GM21360 (cell line): ENCODE measurements around the gene TMEM128.

Experiments used
- ATAC-seq: cut with Tn5 transposase; IDR thresholded peaks from one replicate; pipeline ENCODE4 v1.9.1; 2021; ENCODE audit warnings: mild to moderate bottlenecking, moderate library complexity; ENCODE audit not compliant: unreplicated experiment

The TMEM128 gene, protein sequence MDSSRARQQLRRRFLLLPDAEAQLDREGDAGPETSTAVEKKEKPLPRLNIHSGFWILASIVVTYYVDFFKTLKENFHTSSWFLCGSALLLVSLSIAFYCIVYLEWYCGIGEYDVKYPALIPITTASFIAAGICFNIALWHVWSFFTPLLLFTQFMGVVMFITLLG

DNA sequence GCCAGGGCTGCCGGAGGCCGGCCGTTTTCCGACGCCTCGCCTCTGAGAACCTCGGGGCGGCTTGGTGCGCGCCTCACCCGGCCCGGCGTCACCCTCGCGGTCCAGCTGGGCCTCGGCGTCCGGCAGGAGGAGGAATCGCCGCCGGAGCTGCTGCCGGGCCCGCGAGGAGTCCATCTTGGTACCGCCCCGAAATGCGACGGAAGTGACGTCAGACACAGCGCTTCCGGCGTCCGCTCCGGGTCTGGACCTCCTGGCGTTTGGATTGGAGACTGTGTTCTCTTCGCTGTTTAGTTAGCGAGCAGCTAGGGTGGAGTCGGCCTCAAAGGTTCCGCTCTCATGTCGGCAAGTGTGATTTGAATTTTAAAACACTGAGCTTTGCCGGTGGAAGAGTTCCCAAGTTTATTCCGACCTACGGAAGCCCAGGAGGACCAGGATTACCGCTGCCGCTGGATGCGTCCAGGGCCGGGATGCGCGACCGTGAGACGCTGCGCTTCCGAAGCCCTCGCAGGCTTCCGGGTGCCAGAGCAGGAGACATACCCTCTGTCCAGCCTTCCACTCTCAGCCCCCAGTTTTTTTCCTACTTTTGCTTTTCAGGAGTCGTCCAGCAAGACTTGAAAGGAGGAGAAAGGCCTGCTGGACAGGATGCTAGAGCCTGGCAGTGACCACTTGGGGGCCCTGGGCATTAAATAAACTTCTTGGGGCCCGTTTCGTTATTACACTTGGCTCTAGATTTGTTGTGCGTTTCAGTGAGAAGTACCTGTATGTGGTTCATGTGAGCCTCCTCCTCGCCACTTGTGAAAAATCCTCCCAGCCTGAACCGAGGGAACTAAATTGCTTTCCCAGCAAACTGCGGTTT lies at the start of gene TMEM128:
TMEM128 (minus strand) TSS at position 195 of the 856 bp plus-strand sequence; CDS start at position 174, 21 bp downstream.
- ATAC-seq: peak; percentile 95

DNA sequence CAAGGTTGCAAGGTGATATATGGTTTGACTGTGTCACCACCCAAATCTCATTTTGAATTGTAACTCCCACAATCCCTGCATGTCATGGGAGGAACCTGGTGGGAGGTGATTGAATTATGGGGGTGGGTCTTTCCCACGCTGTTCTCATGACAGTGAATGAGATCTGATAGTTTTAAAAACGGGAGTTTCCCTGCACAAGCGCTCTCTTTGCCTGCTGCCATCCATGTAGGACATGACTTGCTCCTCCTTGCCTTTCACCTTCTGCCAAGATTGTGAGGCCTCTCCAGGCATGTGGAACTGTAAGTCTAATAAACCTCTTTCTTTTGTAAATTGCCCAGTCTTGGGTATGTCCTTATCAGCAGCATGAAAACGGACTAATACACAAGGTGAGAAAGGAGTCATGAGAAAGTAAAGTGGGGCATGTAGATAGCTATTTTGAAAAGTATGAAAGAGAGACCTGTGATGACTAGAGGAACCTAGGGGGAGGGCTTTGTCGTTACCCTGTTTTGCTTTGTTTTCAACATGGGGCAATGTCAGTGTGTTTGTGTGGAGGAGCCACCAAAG lies 48.3 kb upstream of the TMEM128 start:
- ATAC-seq: no peak

DNA sequence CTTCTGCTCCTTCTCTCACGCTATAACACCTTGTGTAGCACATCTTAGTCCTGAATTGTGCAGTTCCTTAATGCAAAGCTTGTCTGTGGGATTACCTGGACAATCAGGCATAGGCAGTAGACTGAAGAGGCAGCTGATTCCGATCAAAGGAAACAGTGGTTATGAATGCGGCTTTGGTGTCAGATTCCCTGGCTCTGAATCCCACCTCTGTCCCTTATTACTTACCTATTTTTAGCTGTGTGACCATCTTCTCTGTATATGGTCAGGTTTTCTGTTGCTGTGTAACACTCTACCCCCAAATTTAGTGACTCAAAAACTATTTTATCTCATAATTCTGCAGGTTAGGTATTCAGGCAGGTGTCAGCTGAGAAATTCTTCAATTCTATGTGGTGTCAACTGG lies 45.3 kb upstream of the TMEM128 start:
- ATAC-seq: no peak

DNA sequence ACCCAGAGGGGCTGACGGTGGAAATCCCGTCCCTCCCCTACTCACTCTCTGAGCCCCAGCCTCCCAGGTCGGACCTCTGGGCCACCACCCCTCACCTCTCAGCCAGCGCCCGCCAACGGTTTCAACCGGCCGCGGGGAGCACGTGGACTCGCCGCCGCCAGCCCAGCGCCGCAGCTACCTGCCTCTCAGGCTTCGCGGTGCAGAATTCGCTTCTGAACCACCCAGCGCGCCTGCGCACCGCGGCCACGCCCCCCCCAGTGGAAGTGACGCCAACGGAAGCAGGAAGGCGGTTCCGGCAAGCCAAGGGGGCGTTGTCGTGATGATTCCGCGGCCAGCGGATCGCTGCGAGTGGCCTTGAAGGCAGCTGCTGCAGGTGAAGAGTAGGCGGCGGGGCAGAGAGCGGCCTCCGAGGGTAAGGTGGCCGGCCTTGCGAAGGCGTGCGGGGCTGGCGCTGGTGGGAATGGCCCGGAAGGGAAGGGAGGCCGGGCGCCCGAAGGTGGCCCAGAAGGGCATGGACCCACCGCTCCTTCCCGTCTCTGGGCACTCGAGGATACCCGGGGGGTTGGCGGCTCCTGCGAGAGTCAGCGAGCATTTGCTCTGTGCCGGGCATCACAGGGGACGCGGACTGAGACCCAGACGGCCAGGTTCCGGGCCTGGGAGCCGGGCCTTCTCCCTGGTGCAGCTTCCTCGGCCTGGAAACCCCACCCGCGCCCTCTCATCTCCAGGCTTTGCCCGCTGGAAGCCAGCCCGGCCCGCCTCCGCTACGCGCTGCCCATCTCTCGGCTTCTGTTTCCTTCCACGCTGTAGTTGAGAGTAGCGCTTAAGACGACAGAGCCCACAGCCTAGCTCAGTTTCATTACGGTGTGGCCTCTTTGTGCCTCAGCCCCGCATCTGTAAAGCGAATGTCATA lies 42.2 kb upstream of the TMEM128 start, which contains the start of the genes LYAR and ZBTB49:
LYAR (minus strand) TSS at position 214 of the 910 bp plus-strand sequence. CDS start 6,412 bp downstream, outside the sequence.
ZBTB49 (plus strand) TSS at position 311 of the 910 bp plus-strand sequence. CDS start 9,695 bp downstream, outside the sequence.
- peak; percentile 88 for ATAC-seq

DNA sequence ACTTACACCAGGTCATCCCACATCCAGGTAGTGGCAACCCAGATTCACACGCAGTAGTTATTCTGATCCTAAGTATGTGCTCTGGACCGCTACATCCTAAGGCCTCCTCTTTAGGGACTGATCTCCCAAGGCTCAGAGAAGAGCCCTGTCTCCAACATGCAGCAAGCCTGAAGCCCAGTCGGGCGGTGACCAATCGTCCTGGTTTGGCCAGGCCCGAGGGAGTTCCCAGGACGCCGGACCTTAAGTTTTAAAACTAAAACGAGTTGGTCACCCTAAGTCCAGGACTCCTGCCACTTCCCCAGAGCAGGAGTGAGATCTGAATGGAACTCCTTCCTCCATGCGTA lies 41.5 kb upstream of the TMEM128 start:
- no peak for ATAC-seq

DNA sequence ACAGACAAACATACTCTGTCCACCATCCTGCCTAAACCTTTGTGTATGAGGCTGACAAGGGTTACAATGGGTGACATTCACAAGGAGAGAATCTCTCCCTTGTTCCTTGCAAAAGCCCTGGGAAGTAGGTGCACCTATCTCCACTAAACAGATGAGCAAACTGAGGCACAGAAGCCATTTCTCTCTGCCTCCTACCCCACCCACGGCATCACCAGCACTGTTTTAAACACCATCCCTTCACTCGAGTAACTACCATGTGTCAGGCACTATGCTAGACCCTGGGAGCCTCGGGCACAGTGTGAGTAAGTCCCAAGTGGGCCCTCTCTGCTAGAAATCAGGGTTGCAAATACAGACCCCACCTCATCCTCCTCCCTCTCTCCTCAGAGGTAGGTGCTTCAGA lies 41.0 kb upstream of the TMEM128 start:
- no peak for ATAC-seq

DNA sequence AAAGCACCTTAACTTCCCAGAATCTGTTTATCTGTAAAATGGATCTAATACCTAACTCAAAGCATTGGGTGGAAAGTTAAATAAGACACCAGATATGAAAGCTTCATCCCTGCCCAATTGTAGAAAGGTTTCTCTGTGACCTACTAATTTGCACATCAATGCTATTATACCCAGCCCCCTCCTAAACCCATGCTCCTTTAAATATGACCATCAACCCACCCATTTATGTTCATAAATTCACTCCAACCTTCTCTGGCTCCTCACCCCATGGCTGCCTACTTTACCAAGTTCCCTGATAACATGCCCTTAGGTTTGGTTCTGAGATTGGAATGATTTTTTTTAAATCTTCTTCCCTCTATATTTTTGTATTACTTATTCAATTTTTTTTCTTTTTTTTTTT lies 40.1 kb upstream of the TMEM128 start:
- ATAC-seq: no peak

DNA sequence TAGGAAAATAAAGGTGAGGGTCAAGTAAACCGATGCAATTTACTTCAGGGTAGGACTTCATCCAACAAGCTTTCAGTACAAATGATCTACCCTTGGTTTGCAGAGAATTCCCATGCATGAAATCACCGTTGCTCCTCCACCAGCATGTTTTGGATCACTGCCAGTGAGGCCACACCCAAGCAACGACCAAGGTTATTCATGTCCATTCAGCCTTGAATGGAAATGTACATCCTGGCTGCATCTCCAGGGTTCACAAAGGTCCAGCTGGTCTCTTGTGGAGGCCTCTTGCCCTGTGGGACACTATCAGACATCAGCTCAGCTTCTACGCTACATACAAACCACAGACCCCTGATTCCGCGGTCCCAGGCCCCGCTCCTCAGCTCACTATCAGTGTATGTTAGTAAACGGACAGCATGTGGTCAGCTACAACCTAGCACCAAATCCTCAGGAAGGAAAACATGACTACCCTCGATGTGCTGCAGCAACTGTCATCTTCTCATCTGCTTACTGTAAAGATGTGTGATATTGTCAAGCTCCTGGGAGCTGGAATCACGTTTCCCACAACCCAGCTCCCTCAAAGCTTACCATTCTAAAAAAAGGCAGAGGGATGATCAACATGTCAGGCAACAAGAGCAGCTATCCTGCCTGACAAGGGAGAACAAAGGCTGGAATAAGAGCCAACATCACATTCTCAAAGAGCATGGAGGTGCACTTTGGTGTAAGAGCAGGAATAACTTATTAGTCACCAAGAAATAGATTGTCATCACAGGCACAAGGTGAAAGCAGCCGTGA lies 37.0 kb upstream of the TMEM128 start:
- no peak for ATAC-seq

DNA sequence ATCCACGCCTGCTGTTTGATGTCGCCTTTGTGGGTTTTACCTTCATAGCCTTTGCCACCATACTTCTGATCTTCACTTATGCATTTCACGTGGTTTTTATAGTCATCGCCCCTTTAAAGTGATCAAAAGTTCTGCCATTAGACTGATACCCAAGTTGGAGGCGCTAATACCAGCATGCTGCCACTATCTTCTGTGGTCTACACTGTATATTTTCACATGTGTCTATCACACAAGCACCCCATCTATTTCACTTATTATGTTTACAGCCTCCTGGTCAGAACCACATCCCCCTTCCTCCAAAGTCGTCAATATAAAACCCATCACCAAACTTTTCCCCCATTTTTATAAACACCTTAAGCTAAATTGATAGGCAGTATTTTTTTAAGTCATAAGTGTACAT lies 33.8 kb upstream of the TMEM128 start:
- no peak for ATAC-seq

DNA sequence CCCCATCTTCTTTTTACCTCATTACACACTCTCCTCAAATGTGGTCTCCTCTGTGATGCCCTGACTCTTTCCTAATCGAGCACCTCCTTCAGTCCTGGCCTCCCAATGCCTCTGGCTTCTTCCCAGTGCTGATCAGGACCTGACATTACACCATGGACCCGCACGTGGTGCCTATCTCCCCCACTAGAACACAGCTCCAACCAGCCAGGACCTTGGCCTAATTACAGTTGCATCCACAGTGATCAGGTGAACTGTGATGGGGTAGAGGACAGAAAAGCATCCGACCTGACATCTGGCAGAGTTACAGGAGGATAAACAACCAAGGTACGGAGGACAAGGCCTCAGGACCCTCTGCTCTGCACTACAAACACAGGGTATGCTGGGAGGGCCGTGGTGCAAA lies 29.5 kb upstream of the TMEM128 start:
- ATAC-seq: no peak

DNA sequence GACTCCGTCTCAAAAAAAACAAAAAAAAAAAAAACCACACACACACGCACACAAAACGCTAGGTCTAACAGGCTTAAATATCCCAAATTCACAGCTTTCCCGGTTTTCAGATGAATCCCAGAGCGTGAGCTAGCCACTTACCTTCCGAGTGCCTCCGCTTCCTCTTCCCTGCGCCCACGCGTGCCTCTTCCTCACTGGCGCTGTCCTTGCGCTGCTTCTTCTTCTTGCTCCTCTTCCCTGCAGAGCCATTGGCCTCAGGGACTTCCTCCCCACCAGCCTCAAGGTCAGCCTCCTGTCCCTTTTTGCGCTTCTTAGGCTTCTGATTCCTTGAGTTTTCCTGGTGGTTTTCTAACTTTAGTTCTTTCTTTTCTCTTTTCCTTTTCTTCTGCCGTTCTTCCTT lies 26.2 kb upstream of the TMEM128 start:
- ATAC-seq: no peak

DNA sequence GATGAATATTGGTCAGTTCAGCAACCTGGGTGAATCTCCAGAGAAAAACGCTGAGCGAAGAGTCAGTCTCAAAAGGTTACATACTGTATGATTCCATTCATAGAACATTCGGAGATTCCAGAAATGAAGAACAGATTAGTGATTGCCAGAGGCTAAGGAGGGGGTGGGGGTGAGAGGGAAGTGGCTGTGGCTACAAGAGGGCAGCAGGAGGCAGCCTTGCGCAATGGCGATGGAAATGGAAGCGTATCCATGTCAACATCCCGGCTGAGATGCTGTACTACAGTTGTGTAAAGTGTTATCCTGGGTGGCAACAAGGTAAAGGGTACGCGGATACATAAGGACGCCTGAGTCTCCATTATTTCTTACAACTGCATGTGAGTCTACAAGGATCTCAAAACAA lies 23.9 kb upstream of the TMEM128 start:
- ATAC-seq: no peak

DNA sequence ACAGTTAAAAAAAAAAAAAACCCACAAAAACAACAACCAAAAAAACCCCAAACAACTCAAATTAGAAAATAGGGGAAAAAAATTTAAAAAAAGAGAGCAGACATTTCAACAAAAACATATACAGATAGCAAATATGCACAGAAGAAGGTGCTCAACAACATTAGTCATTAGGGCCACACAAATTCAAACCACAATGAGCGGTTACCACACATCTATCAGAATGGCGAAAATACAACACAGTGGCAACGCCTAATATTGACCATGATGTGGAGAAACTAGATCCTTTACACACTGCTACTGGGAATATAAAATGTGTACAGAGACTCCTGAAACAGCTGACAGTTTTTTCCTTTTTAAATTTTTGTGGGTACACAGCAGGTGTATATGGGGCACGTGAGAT lies 22.5 kb upstream of the TMEM128 start:
- ATAC-seq: no peak

DNA sequence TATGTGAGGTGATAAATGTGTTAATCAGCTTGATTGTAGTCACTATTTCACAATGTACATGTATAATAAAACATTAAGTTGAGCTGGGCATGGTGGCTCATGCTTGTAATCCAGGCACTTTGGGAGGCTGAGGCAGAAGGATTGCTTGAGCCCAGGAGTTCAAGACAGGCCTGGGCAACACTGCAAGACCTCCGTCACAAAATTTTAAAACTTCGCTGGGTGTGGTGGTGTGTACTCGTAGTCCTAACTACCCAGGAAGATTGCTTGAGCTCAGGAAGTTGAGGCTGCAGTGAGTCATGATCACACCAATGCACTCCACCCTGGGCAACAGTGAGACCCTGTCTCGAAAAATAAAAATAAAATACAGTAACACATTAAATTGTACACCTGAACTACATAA lies 21.8 kb upstream of the TMEM128 start:
- ATAC-seq: no peak

DNA sequence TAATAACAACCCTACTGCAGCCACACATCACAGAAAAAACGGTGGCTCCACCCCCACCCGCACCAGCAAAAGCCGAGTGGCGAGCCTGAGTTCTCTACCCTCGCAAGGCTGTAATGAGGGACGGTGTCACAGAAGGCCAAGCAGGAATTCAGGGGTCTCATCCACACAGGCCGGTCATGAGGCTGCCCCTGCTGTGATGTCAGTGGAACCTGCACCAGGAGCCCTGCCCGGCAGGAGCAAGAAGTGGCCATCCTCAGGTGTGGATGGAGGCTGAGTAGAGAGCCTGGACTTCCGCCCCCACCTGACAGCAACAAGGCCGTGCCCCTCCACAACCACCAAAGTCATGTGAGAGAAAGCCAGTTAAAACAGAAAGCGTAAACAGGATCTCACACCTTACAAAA lies 21.3 kb upstream of the TMEM128 start:
- no peak for ATAC-seq

DNA sequence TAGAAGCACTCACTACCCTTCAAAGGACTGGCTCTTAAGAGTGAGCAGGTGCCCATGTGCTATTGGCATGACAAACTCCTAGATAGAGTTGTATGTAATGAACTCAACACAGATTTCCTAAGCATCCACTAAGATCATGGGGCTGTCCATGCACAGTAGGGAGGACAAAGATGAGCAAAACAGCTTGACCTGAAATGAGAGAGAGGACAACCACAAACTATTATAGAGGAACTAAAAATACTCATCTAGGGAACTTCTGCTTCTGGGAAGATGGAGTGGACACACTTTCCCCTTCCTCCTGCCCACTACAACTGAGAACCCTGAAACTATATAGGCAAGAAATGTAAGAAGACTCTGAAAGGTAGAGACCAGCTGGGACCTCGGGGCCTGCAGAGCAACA lies 20.8 kb upstream of the TMEM128 start:
- no peak for ATAC-seq

DNA sequence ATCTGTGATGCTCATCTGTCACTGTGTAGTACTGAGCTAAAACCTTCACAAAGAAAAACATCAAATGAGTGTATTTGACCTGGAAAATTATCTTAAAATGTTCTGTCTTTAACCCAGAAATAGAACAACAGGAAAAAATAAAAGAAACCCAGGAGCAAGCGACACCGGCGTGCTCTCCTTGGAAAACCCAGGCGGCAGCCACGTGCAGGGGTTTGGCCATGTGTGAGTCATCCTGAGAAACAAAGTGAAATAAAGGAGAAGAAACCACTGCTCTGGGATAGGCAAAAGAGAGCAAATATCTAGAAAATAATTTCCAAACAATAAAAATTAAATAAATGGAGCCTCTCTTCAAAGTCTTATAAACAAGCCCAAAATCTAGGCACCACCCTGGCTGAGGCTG lies 20.0 kb upstream of the TMEM128 start:
- no peak for ATAC-seq

DNA sequence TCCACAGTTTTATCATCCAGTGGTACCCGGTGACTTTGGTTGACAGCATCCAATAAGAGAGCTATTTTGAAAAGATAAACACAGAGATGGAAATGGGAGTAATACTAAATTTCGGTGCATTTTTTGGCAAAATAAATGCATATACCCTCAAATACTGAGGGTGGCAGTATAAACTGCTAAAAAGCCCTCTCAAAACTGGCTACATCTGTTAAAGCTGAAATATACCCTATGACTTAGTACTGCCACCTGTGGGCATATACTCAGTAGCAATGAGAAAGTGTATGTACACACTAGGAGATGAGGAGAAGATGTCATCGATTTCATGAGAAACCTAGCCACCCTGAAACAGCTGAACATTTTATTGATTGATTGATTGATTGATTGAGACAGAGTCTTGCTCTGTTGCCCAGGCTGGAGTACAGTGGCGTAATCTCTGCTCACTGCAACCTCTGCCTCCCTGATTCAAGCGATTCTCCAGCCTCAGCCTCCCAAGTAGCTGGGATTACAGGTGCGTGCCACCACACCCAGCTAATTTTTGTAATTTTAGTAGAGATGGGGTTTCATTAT lies 12.2 kb upstream of the TMEM128 start:
- no peak for ATAC-seq

DNA sequence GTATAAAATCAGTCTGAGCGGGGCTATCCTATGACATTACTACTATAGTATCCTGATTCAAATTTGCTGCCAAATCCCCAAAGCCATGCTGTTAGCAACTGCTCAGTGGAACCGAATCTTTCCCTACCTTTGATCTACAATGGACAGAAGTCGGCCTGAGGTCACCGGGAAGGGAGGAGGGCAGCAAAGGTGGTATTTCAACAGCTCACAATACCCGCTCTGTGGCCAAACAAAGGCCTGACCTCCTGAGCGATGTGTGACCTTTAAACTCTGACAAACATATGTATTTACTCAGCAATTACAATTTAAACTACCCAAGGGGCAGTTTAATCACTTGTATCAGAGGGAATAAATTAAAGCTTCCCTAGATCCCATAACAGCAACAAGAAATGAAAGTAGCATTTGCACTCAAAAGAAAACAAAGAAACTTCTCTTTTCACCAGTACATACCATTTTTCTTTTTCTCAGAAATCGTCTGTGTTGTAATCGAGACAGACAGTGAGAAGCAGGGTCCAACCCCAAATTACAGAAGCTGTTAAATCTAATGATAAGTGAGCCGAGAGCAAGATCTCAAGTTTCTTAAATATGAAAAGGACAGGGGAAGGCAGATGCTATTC lies 11.6 kb upstream of the TMEM128 start:
- ATAC-seq: no peak
